ENCODE measurements around the gene CACNB4.

GRCh38 chr2:151857650-151858049 is 241.2 kb downstream of the CACNB4 start:
- TF ChIP-seq CTCF (IDR thresholded peaks at IDR 0.05; ENCODE audit: insufficient read depth, low read length) (no peak), POLR2AphosphoS5 (IDR thresholded peaks at IDR 0.05; ENCODE audit: low read depth) (no peak), REST (IDR thresholded peaks at IDR 0.05; ENCODE audit: insufficient replicate concordance, low read depth) (no peak), GABPA (IDR thresholded peaks at IDR 0.05; ENCODE audit: low read depth) (no peak), SPI1 (IDR thresholded peaks at IDR 0.05; ENCODE audit: borderline replicate concordance, low read depth) (no peak)
